ENCODE measurements around the gene SASH3.

SASH3 gene

DNA sequence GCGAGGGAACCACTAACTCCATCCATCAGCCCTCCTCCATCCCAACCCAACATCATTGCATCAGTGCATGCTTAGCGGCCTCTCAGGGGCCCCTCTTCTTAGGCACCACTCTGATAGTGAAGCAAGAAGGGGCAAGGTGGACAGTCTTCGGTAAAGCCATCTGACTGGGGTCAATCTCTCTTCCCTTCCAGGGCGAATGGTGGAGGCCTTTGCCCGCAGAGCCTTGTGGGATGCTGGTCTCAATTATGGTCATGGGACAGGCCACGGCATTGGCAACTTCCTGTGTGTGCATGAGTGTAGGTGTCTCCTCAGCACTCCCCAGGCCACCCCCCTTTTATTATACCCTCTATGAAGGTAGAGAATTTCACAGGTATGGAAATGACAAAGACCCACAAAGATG, 18.8 kb upstream of the SASH3 start:
- H3K27ac ChIP-seq = no peak overlapping the region

DNA sequence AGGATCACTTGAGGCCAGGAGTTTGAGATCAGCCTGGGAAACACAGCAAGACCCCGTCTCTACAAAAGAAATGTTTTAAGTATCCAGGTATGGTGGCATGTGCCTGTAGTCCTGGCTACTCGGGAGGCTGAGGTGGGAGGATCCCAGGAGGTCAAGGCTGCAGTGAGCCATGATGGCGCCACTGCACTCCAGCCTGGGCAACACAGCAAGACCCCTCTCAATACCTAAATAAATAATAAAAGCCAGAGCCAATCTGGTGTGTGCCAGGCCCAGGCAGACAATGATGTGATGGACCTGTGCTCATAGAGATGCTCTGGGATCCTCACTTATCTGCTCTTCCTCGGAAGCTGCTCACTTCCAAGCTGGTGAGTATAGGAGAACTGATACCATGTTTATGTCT, 18.2 kb upstream of the SASH3 start:
- H3K27ac ChIP-seq = no peak overlapping the region
- TF ChIP-seq, protein P1, sequence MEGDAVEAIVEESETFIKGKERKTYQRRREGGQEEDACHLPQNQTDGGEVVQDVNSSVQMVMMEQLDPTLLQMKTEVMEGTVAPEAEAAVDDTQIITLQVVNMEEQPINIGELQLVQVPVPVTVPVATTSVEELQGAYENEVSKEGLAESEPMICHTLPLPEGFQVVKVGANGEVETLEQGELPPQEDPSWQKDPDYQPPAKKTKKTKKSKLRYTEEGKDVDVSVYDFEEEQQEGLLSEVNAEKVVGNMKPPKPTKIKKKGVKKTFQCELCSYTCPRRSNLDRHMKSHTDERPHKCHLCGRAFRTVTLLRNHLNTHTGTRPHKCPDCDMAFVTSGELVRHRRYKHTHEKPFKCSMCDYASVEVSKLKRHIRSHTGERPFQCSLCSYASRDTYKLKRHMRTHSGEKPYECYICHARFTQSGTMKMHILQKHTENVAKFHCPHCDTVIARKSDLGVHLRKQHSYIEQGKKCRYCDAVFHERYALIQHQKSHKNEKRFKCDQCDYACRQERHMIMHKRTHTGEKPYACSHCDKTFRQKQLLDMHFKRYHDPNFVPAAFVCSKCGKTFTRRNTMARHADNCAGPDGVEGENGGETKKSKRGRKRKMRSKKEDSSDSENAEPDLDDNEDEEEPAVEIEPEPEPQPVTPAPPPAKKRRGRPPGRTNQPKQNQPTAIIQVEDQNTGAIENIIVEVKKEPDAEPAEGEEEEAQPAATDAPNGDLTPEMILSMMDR (conservative IDR thresholded peaks at IDR 0.05) = no peak
- no peak for TF ChIP-seq ZFX (IDR thresholded peaks at IDR 0.05)

More for the DNA sequence above, 18.8 kb upstream of the SASH3 start:
- TF ChIP-seq ZFX (IDR thresholded peaks at IDR 0.05) = no peak
- TF ChIP-seq, protein P1 (conservative IDR thresholded peaks at IDR 0.05) = no peak

DNA sequence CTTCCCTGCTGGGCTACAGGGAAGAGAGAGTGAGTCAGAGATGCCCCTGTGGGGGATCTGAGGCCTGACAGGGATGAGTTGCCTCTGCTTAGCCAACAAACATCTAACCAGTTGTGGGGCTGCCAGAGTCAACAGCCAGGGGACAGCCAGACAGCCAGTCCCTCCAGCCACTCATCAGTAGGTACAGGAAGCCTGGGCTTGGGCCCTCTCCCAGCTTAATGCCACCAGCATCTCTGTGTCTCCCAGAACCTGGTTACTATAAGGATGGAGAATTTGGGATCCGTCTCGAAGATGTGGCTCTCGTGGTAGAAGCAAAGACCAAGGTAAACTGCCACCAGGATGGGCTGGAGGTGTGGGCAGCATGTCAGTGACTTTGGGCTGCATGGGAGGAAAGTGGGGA, 17.3 kb upstream of the SASH3 start:
- H3K27ac ChIP-seq = no peak overlapping the region
- TF ChIP-seq ZFX (IDR thresholded peaks at IDR 0.05) = no peak
- TF ChIP-seq, protein P1 (conservative IDR thresholded peaks at IDR 0.05) = no peak

DNA sequence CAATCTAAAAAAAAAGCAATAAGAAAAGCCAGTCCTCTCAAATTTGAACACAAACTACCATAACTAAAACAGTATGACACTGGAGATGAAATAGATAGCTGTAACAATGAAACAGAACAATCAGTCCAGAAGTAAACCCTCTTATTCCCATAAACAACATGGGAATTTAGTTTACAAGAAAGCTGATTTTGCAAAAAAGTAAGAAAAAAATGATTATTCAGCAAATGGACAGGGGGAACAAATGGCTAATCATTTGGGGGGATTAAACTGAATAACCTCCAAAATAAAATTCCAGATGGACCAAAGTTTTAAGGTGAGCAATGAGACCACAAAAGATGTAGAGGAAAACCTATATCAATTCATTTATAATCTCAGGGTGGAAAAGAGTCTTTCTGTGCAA, 16.1 kb upstream of the SASH3 start:
- no peak overlapping the region for H3K27ac ChIP-seq
- TF ChIP-seq, protein P1 (conservative IDR thresholded peaks at IDR 0.05) = no peak
- no peak for TF ChIP-seq ZFX (IDR thresholded peaks at IDR 0.05)

DNA sequence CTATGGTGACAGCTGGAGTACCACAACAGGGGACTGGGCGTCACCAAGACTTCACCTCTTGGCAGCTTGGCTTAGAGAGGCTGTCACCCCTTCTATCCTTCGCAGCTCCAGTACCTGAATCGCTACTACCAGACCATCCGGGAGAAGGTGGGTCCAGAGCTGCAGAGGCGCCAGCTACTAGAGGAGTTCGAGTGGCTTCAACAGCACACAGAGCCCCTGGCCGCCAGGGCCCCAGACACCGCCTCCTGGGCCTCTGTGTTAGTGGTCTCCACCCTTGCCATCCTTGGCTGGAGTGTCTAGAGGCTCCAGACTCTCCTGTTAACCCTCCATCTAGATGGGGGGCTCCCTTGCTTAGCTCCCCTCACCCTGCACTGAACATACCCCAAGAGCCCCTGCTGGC, 11.6 kb upstream of the SASH3 start:
- no peak overlapping the region for H3K27ac ChIP-seq
- no peak for TF ChIP-seq ZFX (IDR thresholded peaks at IDR 0.05)
- TF ChIP-seq, protein P1 (conservative IDR thresholded peaks at IDR 0.05) = no peak

DNA sequence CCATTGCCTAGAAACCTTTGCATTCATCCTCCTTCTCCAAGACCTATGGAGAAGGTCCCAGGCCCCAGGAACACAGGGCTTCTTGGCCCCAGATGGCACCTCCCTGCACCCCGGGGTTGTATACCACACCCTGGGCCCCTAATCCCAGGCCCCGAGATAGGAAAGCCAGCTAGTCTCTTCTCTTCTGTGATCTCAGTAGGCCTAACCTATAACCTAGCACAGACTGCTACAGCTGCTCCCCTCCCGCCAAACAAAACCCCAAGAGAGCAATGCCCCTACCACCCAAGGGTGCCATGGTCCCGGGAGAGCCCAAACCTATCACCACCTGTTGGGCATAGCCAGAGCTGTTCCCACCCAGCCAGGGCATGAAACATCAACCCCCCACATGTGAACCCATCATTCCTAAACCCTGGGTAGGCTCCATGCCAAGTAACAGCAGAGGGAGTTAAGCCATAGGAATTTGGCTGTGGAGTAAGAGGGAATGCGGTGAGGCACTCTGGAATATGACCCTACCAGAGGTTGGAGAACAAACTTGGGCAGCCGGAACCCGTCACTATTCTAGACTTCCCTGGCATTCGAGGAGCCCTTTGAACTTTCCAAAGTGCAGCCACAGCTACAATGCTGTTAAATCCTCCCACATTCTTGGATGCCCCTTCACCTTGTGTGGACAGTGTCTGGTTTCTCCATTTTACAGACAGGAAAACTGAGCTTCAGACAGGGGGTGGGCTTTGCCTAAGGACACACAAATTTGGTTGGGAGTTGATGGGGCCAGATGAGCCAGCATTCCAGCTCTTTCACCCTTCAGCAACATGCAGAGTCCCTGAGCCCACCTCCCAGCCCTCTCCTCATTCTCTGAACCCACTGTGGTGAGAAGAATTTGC, 10.9 kb upstream of the SASH3 start:
- TF ChIP-seq, protein P1 (conservative IDR thresholded peaks at IDR 0.05) = no peak
- no peak overlapping the region for H3K27ac ChIP-seq

DNA sequence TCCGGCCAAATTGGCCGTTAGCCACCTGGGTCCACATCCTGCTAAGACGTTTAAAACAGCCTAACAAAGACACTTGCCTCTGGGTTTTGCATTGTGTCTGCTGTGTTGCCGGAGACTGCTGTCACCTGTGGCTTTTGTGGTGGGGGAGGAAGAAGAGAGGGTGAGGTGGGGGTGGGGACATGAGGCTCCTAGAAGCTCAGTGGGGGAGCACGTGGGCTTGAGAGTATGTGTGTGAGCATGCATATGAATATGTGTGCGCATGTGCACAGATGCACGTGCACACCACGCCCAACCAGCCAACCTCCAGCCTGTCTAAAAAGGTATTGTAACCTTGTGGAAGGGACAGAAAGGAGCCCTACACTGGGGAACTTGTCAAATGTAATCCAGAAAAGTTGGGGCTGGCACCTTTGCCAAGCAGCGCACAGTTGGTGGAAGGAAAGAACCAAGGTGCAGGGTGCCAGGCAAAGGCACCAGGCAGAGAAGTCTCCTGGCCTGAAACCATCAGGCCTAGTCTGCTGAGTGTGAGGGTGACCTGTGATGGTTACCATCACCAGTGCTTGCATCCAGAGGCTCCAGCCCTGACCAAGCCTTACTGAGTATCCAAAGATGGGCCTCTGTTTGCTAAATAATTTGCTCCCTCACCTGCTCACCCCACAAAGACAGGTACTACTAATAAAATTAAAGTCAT, 10.1 kb upstream of the SASH3 start:
- no peak overlapping the region for H3K27ac ChIP-seq
- no peak for TF ChIP-seq ZFX (IDR thresholded peaks at IDR 0.05)
- TF ChIP-seq, protein P1 (conservative IDR thresholded peaks at IDR 0.05) = no peak

Measured in C4-2B (cell line).